Suprapubic skin (tissue), 3 donors: Measurements from ENCODE around the gene FLVCR1.

ENCODE experiments used
- CTCF ChIP-seq, 2 donors: fragments of 200-600 bp in 1 of 2; fragments of 450-650 bp in 1 of 2; sonication (generic) in 1 of 2; IDR thresholded peaks; one replicate each; pipeline ENCODE4 v1.5.1; 2016 to 2019; ENCODE audit warnings: antibody characterized with exemption in 2 of 2, mild to moderate bottlenecking in 1 of 2, moderate library complexity in 1 of 2
- POLR2A ChIP-seq, 2 donors: fragments of 450-650 bp; IDR thresholded peaks; one replicate each; pipeline ENCODE4 v1.6.1; 2017; ENCODE audit warnings: antibody characterized with exemption in 2 of 2, mild to moderate bottlenecking in 2 of 2, moderate library complexity in 2 of 2

GRCh38 chr1:212847549-212847948 lies 10.5 kb upstream of the FLVCR1 start, which contains the start of gene SPATA45:
- TF ChIP-seq CTCF (IDR thresholded peaks at IDR 0.05) (no peak), POLR2A (IDR thresholded peaks at IDR 0.05) (no peak)
